GM13976 (cell line): ENCODE results near the gene POLR2L.
A peak's percentile ranks its signal among the peaks of the same experiment; 100 is the strongest.

ENCODE experiments used
- DNase-seq: peaks from one replicate; pipeline ENCODE4 v3.0.0; 2012; ENCODE audit warnings: low spot score
- in situ Hi-C: fragments of 300-500 bp; cut with MboI; formaldehyde crosslinking; loops from one replicate; pipeline ENCODE4 v1.12.0; 2022; ENCODE audit warnings: low sequenced_read_pairs, mixed read lengths, inconsistent platforms; ENCODE audit not compliant: unreplicated experiment
- TF ChIP-seq, protein P1 (sequence below): IDR thresholded peaks from 2 replicates; pipeline ENCODE4 v1.5.1; 2012; ENCODE audit warnings: borderline replicate concordance, mild to moderate bottlenecking; ENCODE audit not compliant: insufficient read depth; ENCODE audit errors: extremely low read depth, missing control alignments, control extremely low read depth

Gene POLR2L

DNA sequence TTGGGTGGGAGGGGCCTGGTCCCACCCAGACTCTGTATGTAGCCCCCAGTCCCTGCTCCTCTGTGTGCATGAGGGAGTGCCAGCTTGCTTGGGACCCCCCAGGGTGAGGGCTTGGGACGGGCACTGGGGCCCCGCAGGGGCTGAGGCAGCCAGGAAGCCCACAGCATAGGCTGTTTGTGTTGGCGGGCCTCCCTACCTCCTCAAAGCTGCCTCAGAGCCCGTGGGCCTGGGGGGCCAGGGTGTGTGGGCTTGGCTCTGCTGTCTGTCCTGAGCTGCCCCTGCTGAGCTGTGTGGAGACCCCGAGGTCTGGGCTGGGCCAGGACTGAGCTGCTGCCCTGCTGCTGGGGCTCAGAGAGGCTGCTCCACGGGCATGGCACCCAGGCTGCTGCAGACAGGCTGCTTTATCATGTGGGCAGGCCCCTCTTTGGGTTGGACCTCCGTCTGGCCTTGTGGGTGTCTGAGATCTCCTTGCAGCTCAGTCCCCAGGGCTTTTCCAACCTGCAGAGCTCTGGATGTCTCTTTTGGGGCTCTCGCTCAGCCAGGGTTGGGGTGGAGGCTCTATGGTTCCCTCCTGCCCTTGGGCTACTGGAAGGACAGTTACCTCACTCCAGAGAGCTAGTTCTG is 3.7 kb upstream of the POLR2L start:
- no peak for DNase-seq
- in situ Hi-C loops: loop anchor here (10.0 kb wide), 1 partner anchor 209 kb away; no protein-coding TSS in a partner anchor
- TF ChIP-seq, protein P1, sequence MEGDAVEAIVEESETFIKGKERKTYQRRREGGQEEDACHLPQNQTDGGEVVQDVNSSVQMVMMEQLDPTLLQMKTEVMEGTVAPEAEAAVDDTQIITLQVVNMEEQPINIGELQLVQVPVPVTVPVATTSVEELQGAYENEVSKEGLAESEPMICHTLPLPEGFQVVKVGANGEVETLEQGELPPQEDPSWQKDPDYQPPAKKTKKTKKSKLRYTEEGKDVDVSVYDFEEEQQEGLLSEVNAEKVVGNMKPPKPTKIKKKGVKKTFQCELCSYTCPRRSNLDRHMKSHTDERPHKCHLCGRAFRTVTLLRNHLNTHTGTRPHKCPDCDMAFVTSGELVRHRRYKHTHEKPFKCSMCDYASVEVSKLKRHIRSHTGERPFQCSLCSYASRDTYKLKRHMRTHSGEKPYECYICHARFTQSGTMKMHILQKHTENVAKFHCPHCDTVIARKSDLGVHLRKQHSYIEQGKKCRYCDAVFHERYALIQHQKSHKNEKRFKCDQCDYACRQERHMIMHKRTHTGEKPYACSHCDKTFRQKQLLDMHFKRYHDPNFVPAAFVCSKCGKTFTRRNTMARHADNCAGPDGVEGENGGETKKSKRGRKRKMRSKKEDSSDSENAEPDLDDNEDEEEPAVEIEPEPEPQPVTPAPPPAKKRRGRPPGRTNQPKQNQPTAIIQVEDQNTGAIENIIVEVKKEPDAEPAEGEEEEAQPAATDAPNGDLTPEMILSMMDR: no peak

DNA sequence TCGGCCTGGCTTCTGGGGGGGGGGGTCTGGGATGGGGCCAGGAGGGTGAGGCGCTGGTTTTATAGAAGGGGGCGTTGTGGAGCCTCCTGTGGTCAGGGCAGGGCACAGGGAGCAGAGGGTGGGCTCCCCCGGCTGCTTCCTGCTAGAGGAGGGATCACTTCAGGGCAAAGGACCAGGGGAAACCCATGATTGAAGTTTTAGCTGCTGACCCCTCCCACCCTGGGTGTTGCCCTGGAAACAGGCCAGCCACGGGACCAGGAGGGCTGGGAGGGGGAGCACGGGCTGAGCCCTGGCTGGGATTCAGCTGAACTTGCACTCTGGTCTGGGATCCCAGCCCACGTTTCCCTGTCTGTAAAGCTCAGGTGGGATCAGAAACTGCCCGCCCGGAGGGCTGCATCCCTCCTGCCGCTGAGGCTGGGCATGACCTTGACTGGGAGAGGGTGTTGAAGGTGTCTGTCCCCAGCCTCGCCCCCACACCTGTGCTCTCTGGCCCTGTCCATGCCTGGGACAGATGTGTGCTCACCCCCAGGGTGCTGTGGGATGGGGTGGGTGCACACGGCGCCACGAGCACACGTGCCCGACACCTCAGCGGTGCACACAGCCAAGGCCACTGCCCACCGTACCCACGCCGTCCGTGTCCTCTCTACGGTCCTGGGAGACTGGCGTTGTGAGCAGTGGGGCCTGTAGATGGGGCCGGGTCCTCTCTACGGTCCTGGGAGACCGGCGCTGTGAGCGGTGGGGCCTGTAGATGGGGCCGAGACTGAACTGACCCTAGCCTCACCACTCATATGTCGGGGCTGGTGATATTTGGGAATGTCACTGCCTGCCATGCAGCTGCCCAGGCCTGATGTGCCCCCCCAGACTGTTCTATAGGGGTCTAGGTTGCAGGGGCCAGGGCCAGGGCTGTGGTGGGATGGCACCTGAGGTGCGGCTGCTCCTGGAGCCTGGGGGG is 2.6 kb upstream of the POLR2L start:
- TF ChIP-seq, protein P1: no peak
- peak; percentile 77 for DNase-seq
- in situ Hi-C loops: loop anchor here (10.0 kb wide), 1 partner anchor 210 kb away; no protein-coding TSS in a partner anchor

DNA sequence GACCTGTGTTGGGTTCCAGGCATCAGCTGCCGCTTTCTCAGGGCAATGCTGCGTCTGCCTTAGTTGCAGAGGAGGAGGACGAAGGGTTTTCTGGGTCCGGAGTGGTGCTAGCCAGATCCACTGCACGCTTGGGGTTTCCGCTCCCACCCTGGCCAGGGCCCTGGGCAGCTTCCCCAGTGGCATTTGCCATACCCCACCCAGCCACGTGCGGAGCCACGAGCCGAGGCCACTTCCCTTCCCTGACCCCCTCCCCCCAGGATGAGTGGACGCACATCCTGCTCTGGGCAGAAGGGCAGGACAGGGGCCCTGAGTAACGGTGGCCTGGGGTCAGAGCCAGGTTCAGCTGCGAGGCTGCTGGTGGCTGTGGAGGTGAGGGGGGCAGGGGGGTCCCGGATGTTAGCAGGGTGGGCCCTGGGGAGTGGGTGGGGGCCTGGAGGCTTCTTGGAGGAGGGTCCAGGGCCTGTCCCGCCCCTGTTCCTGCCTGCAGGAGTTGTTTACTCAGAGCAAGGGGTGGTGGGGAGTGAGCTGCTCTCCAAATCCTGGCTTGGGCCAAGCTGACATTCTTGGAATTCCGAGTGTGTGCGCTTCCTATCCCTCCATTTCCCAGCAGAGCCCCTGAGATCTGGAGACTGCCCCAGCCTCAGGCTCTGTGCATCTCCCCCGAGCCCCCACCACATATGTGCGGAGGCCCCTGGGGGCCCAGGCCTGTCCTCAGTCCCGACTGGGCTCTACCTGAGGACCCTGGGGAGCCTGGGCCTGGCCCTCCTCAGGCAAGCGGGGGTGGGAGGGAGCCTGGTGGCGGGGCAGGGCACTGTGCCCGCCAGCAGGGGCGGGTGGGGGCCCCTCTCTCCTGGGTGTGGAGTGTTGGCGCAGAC is 1.7 kb upstream of the POLR2L start:
- in situ Hi-C loops: loop anchor here (10.0 kb wide), 1 partner anchor 211 kb away; no protein-coding TSS in a partner anchor
- TF ChIP-seq, protein P1: no peak
- DNase-seq: no peak

DNA sequence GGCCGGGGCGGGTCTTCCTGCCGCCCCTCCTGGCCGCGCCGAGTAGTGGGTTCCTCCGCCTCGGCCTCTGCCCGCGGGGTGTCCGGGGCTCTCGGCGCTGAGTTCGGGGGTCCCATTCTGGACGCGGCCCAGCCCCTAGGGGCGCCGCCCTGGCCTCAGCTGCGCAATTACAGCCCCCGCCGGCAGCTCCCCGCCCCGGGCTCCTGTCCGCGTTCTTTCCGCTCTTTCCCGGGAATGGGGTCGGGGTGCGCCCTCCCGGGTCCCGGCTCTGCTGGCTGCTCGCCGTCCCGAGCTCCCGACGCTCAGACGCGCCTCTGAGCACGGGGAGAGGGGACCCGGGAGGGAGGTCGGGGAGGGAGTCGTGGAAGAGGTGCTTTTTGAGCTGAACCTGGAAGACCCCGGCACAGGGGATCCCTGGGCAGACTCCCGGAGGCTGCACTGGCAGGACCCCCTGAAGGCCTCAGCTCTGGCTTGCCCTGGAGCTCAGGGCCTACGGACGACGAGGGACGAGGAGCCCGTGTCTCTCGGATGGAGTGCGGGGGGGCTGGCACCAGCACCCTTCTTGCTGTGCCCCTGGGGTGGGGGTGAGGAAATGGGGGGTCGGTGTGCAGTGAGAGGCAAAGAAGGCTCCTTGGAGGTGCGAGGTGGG is 881 bp upstream of the POLR2L start:
- TF ChIP-seq, protein P1: no peak
- in situ Hi-C loops: loop anchor here (10.0 kb wide), 1 partner anchor 212 kb away; no protein-coding TSS in a partner anchor
- DNase-seq: no peak

DNA sequence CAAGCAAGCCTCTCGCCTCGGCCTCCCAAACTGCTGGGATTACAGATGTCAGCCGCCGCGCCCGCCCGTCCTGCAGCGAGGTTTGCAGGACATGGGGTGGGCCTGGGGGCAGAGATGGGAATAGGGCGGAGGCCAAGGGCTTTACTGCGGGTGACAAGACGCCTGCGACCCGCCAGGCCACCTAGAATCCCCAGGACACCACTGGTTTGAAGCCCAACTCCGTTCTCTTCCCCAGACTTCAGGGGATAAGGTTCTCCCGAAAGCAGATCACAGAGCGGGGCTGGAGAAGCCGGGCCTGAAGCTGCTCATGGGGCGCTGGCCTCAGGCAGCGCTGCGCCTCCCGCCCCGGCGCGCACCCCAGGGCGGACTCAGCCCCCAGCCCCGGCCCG is 354 bp downstream of the POLR2L start:
- TF ChIP-seq, protein P1: no peak
- no peak for DNase-seq
- in situ Hi-C loops: loop anchor here (10.0 kb wide), 1 partner anchor 213 kb away; no protein-coding TSS in a partner anchor
